C1 segment of cervical spinal cord (tissue), 14 donors: ENCODE results near the gene GOLGA6L7.
"Not testable (repeated sequence)": the region's sequence is repeated elsewhere in the genome, so short reads cannot be mapped to it uniquely, and the experiment has no call there.

ENCODE experiments used
- DNase-seq, 14 donors: peaks; one replicate each; lab custom pipeline; 2025; lab: John Stamatoyannopoulos, UW

Gene GOLGA6L7

DNA sequence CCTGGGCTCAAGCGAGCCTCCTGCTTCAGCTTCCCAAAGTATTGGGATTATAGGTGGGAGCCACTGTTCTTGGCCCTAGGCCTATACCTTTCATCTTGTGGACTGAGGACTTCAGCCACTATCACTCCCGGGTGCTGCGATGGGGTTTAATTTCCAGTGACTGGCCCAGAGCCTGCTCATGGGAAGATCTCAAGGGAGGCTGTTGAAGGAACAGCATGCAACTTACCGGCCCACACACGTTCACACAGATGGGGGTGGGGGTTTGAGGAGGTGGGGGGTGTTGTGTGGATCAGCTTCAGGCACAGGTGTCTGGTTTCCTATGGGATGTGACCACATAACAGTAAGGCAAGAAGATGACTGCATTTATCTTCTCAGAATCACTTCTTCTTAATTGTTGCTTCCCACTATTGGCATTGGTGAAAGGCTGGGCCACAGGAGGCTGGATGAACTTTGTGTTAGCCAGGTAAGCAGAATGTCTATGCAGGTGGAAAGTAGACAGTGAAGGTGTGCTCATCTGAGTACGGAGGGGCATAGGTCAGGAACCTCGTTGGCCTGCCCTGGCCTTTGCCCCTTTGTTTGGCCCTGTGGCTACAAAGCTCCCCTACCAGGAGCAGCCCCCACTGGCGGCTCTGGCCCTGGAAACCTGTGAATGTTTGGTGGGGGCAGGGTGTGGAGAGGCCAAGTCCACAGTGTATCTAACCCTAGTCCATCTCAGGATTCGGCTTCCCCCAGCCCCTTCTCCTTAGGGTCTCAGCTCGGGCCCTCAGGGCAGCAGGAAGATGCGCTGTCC is 35.9 kb upstream of the GOLGA6L7 start:
- no peak for DNase-seq

DNA sequence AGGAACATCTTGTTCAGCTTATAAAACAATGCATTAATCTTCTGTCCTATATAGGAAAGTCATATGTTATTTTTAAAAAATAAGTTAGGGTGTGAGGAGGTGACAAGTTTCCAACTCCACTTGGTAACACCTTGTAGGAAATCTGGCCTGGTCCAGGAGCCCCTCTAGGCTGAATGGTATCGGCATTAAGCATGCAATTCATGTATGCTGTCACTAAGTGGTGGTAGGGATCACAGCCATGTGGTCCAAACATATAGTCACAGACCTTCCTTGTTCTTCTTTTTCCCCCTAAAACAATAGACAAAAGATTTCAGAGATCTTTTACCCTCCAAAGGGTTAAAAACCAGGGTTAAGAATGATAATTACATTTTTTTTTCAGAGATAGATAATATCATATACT is 33.2 kb upstream of the GOLGA6L7 start:
- DNase-seq, result no peak

DNA sequence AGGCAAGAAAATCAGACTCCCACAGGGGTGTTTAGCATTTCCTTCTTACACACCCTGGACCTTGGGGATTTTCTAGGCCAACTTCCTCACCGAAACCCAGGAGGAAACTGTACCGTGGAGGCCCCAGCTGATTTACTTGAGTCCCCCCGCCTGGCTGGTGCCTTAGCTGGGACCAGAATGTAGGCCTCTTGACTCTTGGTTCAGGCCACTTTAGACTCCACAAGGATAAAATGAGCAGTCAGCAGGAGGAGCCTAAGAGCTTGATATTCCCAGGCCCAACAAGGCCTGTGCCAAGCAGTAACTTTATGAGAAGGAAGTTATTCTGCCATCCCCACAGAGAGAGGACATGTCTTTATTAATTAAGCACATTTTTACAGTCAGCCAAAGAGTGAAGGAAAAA is 32.7 kb upstream of the GOLGA6L7 start:
- DNase-seq, result no peak

DNA sequence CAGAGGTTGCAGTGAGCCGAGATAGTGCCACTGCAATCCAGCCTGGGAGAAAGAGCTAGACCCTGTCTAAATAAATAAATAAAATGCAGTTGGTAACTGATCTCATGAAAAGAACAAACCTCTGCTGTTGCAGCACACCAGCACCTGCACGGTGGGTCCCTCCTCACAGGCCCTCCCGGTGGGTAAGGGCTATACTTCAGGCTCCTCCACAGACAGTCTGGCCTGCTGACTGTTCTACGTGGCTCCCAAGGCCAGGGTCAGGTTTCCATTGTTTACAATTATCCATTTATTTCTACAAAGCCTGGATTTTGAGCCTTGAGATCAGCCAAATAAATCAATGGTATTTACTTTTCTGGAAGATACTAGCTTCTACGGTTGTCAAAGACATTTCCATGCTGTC is 32.2 kb upstream of the GOLGA6L7 start:
- DNase-seq, result no peak

DNA sequence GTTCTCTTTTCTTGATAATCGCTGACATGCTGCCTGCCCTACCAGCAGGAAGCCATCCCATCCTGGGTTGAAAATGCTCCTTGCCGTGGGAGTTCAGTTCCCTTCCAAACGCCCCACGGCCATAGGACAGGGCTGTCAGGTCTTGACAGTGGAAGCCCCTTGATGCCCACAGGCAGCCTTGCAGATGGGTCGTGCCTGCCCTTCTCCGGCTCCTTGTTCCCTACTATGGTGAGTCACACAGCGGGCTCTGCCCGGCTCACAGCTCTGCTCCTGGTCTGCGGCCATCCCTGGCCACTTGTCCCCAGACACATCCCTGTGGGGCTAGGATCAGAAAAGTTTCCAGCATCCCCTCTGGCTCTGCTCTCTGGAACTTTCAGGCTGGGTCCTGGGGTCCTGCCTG is 31.1 kb upstream of the GOLGA6L7 start:
- DNase-seq, result no peak

DNA sequence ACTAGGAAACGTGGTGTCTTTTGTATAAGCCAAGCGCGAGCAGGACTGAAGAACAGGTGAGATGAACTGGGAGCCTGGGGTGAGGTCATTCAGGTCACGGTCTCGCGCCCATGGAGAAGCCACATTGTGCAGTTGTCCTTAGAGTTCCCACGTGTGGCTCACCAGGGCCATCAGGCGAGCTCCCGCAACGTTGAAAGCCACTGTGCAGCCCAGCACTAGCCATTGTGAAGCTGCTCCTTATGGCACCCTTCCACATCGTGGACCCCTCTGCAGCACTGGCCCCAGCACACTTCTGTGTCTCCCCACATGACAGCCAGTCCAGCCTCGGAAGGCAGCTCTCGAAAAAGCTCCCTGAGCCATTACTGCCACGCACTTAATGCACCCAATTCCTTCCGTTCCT is 29.8 kb upstream of the GOLGA6L7 start:
- no peak for DNase-seq

DNA sequence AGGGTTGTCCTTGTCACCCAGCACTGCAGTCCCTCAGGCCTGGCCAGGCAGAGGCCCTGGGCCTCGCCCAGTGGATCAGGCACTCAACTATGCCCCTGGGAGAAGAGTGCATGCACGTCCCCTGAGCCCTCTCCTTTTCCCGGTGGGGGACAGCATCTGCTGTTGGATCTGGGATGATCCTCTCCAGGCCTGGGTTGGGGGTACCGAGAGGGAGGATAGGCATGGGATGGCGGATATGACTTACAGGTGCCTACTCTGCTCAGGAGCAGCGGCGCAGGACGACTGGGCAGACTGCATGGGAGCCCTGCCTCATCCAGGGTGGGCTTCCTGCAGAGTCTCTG is 28.4 kb upstream of the GOLGA6L7 start:
- DNase-seq, result no peak

DNA sequence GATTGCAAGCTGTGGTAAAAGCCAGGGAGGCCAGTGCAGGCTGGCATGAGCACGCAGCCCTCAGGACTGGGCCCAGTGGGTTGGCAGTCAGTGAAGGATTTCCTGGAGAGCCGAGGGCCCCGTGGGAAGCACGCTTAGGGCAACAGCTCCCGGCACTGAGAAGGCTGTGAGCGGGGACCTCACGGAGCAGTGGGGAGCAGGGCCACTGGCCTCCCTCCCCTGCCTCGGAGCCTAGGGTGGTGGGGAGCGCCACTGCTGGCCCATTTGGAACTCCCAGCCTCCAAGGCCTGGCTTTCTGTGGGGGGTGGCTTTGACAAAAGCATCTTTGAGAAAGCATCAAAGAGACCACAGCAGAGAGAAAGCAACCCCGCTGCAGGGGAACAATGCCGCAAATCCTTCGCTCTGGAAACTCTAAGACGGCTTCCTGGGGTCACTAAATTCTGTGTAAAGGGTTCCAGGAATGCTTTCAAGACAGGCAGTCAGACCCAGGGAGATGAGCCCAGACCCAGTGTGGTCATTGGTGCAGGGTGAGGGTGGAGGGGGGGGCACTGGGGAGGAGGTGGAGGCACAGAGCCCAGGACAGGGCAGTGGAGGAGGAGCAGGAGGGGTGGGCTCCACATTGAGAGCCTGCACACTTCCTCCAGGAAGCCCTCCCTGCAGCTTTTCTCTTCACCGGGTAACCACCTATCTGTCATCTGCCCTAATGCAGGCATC is 27.8 kb upstream of the GOLGA6L7 start:
- peak in 6 of 14 donors; percentile 9 to 64 (median 46) for DNase-seq

DNA sequence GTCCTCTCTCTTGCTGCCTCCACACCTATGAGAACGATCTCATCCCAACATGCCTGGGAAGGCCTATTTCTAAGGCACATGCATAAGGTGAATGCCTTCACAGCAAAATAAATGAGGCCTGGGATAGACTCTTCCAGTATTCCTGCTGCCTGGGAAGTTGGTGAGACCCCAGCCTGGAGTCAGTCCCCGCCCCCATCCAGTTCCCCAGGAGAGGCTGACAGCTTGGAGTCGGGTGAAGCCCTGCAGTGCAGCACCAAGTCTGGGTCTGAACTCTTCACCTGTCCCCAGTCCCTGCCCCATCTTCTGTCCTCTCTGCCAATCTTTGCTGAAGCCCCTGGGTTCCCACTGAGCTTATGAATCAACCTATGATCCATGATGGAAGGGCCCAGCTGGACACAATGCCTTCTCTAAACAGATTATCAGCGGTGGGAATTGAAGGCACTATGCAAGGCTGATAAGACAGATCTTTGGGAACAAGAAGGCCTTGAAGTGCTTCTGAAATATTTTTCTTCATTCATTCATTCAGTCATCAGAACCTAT is 27.1 kb upstream of the GOLGA6L7 start:
- DNase-seq, result no peak

DNA sequence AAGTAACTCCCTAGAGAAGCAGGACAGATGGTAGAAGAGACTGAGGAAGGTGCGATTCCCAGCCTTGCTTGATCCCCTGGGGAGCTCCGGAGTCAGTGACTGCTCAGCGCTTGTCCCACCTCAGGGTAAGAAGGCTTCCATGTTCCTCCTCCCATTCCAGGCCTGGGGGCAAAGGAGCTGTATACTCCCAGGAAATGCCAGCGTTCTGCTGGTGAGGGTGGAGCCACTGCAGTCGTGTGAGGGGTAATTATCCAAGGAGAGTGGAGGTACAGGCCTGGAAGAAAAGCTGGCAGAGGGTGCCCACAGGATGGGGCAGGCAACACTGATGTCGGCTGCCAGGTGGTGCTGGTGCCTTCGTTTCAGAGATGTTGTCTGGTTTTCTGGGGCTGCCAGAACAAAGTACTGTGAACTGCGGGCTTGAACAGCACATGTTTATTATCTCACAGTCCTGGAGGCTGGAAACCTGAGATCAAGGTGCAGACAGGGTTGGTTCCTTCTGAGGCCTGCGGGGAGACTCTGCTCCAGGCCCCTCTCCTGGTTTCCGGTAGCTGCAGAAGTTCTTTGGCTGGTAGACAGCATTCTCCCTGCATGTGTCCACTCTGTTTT is 25.2 kb upstream of the GOLGA6L7 start:
- peak in 1 of 14 donors; percentile 51 for DNase-seq

DNA sequence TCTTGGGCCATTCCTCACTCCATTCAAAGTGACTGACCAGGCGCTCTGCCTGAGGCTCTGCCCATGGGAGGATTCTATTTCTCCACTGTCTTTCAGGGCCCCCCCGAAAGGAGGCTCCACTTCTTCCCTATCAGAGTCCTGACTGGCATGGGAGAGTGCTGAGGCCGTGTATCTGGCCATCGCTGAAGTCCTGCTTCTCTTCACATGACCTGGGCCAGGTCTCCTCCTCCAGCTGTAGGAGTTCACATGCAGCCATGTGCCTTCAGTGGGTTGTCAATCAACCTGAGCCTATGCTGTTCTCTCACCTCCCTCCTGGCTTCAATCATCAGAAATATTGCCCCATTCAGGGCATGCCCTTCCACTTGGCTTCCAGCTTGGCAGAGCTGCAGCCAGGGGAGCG is 24.6 kb upstream of the GOLGA6L7 start:
- no peak for DNase-seq

DNA sequence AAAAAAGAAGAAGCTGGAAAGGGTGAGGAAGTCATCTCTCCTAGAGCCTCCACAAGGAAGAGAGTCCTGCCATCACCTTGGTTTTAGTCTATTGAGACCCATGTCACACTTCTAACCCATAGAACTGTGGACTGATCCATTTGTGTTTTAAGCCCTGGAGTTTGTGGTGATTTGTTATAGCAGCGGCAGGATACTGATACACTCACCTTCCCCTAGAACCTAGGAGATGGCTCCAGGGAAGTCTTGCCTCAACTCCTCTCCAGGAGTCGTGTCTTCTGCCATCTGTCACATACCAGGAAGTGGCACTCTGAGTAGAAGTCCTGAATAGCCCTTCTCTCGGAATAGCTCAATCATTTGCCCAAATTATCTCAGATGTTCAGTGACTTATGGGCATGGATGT is 22.7 kb upstream of the GOLGA6L7 start:
- DNase-seq, result no peak

DNA sequence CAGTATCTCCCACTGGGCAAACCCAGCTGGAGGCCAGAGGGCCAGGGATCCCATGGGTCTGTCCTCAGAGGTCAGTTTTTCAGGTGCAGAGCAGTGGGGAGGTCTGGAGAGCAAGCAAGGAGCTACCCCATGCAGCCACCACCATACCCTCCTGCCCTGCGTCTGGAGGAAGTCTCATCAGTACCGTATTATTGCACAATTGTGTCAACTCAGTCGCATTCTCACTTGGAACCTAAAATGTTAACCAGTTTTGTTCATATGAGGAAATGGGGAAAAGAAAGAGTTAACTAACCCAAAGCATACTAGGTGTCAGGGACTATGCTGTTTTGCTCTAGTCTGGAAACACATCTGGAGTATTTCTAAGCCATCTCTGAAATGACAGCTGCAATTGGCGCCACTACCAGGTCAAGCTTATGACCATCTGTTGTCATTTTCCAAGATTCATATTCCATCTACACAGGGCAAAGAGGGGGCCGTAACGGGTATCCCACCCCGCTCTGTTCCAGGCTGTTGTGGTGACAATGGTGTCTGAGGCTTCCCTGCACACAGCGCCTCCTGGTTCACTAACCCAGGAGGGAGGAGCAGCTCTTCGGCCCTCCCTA is 20.4 kb upstream of the GOLGA6L7 start:
- no peak for DNase-seq

DNA sequence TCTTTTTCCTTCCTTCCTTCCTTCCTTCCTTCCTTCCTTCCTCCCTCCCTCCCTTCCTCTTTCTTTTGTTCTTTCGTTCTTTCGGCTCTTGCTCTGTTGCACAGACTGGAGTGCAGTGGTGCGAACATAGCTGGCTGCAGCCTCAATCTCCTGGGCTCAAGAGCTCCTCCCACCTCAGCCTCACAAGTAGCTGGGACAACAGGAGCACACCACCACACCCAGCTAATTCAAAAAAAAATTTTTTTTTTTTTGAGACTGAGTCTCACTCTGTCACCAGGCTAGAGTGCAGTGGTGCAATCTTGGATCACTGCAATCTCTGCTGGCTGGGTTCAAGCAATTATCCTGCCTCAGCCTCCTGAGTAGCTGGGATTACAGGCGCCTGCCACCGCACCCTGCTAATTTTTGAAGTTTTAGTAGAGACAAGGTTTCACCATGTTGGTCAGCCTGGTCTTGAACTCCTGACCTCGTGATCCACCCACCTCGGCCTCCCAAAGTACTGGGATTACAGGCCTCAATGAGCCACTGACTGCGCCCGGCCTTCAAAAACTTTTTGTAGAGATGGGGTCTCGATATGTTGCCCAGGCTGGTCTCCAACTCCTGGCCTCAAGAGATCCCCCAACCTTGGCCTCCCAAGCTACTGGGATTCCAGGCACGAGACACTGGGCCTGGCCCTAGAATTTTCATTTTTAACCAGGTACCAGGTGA is 13.3 kb upstream of the GOLGA6L7 start:
- not testable (repeated sequence) for DNase-seq

DNA sequence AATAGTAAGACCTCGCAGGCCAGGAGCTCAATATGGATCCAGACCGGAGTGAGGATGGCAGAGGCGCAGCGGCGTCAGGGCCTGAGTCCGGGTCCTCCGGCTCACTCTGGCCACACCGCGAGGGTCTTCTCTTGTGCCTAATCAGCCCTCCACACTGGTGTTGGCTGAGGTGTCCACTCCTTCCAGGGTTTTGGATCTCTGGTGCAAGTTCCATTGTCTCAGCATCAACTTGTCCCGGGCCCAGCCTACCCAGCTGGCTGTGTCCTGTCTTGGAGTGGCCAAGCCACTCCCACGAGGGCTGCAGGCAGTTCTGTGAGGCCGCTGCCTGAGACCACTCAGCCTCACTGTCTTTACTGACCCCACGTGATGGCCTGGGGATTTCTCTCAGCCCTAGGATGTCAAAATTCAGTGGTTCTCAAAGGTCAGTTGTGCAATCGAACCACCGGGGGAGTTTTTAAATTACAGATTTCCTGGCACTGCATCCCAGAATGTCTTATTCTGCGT is 12.6 kb upstream of the GOLGA6L7 start:
- no peak for DNase-seq

DNA sequence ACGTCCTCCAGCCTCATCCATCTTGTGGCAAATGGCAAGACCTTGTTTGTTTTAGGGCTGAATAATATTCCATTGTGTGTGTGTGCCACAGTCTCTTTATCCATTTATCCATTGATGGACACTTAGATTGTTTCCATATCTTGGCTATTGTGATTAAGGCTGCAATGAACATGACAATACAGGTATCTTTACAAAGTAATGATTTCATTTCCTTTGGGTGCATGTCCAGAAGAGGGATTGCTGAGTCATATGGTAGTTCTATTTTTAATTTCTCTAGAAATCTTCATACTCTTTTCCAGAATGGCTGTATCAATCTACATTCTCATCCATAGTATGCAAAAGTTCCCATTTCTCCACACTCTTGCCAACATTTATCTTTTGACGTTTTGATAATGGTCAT is 6.1 kb upstream of the GOLGA6L7 start:
- DNase-seq, result not testable (repeated sequence)

DNA sequence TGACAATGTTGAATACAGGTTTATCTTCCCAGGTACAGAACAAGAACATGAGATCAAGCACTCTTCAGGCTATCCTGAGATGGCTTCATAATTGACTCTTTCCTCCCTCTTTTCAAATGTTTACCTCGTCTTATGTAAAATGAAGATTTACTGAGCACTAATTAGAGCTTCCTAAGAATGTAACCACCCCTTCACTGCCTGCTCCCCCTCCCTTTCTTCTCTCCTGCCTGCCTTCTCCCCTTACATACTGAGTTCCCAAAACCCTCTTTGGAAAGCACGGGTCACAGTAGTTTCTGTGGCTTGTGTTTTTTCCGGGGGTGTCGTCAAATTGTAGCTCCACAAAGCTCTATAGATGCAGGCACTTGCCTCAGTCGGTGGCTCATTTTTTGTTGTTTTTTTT is 5.2 kb upstream of the GOLGA6L7 start:
- not testable (repeated sequence) for DNase-seq

DNA sequence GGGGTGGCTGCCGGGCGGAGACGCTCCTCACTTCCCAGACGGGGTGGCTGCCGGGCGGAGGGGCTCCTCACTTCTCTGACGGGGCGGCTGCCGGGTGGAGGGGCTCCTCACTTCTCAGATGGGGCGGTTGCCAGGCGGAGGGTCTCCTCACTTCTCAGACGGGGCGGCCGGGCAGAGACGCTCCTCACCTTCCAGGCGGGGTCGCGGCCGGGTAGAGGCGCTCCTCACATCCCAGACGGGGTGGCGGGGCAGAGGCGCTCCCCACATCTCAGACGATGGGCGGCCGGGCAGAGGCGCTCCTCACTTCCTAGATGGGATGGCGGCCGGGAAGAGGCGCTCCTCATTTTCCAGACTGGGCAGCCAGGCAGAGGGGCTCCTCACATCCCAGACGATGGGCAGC is 1.3 kb upstream of the GOLGA6L7 start:
- not testable (repeated sequence) for DNase-seq

DNA sequence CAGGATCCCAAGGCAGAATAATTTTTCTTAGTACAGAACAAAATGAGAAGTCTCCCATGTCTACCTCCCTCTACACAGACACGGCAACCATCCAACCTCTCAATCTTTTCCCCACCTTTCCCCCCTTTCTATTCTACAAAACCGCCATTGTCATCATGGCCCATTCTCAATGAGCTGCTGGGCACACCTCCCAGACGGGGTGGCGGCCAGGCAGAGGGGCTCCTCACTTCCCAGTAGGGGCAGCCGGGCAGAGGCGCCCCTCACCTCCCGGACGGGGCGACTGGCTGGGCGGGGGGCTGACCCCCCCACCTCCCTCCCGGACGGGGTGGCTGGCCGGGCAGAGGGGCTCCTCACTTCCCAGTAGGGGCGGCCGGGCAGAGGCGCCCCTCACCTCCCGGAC is 827 bp upstream of the GOLGA6L7 start:
- not testable (repeated sequence) for DNase-seq

DNA sequence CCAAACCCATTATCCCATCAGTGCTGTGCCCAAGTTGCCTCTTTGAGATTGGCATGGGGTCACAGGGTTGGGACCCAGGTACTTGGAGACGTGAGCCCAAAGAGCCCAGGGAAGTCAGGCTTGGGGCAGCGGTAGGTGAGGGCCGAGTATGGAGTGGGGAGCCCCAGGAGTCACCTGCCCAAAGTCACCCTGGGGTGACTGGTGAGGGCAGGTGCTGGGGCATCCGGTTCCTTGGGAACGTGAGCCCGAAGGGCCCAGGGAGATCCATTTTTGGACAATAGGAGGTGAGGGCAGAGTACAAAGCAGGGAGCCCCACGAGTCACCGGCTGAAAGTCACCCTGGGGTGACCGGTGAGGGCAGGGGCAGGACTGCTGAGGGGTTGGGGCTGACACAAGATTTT is 485 bp downstream of the GOLGA6L7 start:
- DNase-seq, result not testable (repeated sequence)

DNA sequence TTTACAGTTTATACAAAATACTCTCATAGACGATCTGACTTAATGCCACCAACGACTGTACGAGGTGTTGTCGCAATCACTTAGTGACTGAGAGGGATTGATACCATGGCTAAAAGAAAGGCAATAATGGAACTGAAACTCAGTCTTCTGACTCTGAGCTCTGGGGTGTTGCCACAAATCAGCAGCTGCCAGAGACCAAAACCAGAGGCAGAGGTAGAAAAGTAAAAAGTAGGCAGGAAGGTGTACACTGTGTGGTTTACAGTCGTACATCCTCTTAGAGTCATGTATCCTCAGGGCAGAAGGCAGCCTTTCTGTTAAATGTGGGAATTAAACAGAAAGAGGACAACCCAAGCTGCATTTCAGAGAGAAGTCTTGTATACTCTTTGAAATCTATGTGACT is 1.2 kb downstream of the GOLGA6L7 start:
- not testable (repeated sequence) for DNase-seq
